ENCODE measurements around the gene MTPN. TPM values are rescaled to one million over a fixed set of nuclear protein-coding genes. Genes with fewer than 3 reads are reported as not detected.

The MTPN gene
- total RNA-seq, 1 donor from 2014 or later: 170 TPM

DNA sequence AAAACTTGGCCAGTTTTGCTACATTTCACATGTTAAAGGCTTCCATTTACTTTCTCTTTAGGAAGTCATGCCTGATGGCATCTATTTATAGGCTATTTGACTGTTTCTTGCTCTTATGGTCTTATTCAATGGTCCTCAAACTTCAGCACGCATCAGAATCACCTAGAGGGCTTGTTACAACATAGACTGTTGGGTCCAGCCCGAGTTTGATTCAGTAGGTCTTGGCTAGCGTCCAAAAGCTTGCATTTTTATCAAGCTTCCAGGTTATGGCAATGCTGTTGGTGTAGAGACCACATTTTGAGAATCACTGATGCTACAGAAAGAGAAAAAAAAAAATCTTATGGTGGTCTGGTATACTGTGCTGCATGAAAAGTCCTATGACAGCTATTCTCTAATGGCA, 51.9 kb downstream of the MTPN start:
- Histone ChIP-seq H3K27ac (no peak overlapping the region), H3K4me2 (no peak overlapping the region), H3K27me3 (no peaks in the 10 kb centered on the region), H2AFZ (replicated peaks) (no peak overlapping the region), H3K36me3 (no peaks in the 10 kb centered on the region), H3K9ac (no peak overlapping the region), H4K20me1 (ENCODE audit: low read depth) (no peaks in the 10 kb centered on the region), H3K9me3 (ENCODE audit: low read depth) (no peaks in the 10 kb centered on the region), H3K4me3 (no peak overlapping the region), H3F3A (ENCODE audit: low read depth) (no peaks in the 10 kb centered on the region), H3K4me1 (peaks cover 12% of the 10 kb centered on the region), H3K79me2 (ENCODE audit: low read depth) (peaks cover 4% of the 10 kb centered on the region)
- H3K4me3 Mint-ChIP-seq: no peak overlapping the region
- TF ChIP-seq EZH2 (IDR thresholded peaks at IDR 0.05) (no peak), EZH2phosphoT487 (IDR thresholded peaks at IDR 0.05) (no peak)
- TF ChIP-seq, protein P1, sequence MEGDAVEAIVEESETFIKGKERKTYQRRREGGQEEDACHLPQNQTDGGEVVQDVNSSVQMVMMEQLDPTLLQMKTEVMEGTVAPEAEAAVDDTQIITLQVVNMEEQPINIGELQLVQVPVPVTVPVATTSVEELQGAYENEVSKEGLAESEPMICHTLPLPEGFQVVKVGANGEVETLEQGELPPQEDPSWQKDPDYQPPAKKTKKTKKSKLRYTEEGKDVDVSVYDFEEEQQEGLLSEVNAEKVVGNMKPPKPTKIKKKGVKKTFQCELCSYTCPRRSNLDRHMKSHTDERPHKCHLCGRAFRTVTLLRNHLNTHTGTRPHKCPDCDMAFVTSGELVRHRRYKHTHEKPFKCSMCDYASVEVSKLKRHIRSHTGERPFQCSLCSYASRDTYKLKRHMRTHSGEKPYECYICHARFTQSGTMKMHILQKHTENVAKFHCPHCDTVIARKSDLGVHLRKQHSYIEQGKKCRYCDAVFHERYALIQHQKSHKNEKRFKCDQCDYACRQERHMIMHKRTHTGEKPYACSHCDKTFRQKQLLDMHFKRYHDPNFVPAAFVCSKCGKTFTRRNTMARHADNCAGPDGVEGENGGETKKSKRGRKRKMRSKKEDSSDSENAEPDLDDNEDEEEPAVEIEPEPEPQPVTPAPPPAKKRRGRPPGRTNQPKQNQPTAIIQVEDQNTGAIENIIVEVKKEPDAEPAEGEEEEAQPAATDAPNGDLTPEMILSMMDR (IDR thresholded peaks at IDR 0.05): no peak
- no peaks in the 10 kb centered on the region for H3K9me3 Mint-ChIP-seq
- peaks cover 9% of the 10 kb centered on the region for H3K36me3 Mint-ChIP-seq
- peaks cover 4% of the 10 kb centered on the region for H3K4me1 Mint-ChIP-seq
- no peaks in the 10 kb centered on the region for H3K27me3 Mint-ChIP-seq (ENCODE audit: insufficient read depth, low read depth)
- no peak for DNase-seq (ENCODE audit: low spot score)
- no peak overlapping the region for H3K27ac Mint-ChIP-seq

DNA sequence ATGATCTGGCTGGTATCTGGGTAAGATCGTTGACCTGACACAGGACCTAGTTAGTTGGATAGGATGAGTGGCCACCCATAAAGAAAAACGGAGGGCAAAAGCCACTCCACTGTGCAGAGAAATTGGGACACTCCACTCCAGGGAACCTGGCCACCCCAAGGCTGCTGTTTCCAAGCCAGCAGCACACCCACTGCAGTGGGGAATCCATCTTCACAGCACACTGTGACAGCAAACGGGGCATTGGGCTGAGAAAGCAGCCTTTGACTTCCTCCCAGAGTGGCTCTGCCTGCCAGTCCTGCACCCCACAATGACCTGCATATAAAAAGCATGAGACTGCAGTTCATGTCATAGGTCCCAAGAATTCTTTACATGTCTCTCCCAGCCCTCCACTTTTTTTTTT, 52.9 kb downstream of the MTPN start:
- Histone ChIP-seq H3K27me3 (no peaks in the 10 kb centered on the region), H3K9ac (no peak overlapping the region), H4K20me1 (ENCODE audit: low read depth) (no peaks in the 10 kb centered on the region), H3K4me2 (no peak overlapping the region), H2AFZ (replicated peaks) (no peak overlapping the region), H3K79me2 (ENCODE audit: low read depth) (peaks cover 4% of the 10 kb centered on the region), H3K36me3 (no peaks in the 10 kb centered on the region), H3K27ac (no peak overlapping the region), H3K4me3 (no peak overlapping the region), H3K9me3 (ENCODE audit: low read depth) (no peaks in the 10 kb centered on the region), H3K4me1 (peaks cover 4% of the 10 kb centered on the region), H3F3A (ENCODE audit: low read depth) (no peaks in the 10 kb centered on the region)
- no peak for DNase-seq (ENCODE audit: low spot score)
- no peak overlapping the region for H3K27ac Mint-ChIP-seq
- no peak overlapping the region for H3K4me3 Mint-ChIP-seq
- H3K4me1 Mint-ChIP-seq: no peaks in the 10 kb centered on the region
- H3K9me3 Mint-ChIP-seq: no peaks in the 10 kb centered on the region
- TF ChIP-seq EZH2 (IDR thresholded peaks at IDR 0.05) (no peak), EZH2phosphoT487 (IDR thresholded peaks at IDR 0.05) (no peak)
- TF ChIP-seq, protein P1 (IDR thresholded peaks at IDR 0.05): no peak
- H3K27me3 Mint-ChIP-seq (ENCODE audit: insufficient read depth, low read depth): peaks cover 3% of the 10 kb centered on the region
- peaks cover 6% of the 10 kb centered on the region for H3K36me3 Mint-ChIP-seq

DNA sequence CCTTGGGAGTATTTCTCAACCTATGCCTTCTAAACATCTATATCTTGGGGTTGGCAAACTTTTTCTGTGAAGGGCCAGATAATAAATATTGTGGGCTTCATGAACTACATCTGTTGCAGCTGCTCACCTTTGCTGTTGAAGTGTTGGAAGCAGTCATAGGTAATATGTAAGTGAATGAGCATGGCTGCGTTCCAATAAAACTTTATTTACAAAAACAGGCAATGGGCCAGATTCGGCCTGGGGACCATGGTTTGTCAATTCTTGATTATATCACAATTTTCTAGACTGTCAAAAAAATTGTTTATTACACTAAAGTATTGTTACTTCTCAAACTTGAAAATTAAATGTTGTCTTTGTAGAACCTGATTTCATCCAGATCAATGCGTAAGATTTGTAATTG, 54.9 kb downstream of the MTPN start:
- no peaks in the 10 kb centered on the region for H3K4me1 Mint-ChIP-seq
- H2AFZ ChIP-seq (replicated peaks): no peak overlapping the region

More for the DNA sequence above, 54.9 kb downstream of the MTPN start:
- Histone ChIP-seq H3K4me1 (no peaks in the 10 kb centered on the region), H3K4me3 (no peak overlapping the region), H3K27me3 (no peaks in the 10 kb centered on the region), H4K20me1 (ENCODE audit: low read depth) (no peaks in the 10 kb centered on the region), H3K4me2 (no peak overlapping the region), H3K9me3 (ENCODE audit: low read depth) (no peaks in the 10 kb centered on the region), H3K9ac (no peak overlapping the region), H3K36me3 (no peaks in the 10 kb centered on the region), H3K27ac (no peak overlapping the region), H3K79me2 (ENCODE audit: low read depth) (no peaks in the 10 kb centered on the region), H3F3A (ENCODE audit: low read depth) (no peaks in the 10 kb centered on the region)
- Mint-ChIP-seq H3K36me3 (peaks cover 6% of the 10 kb centered on the region), H3K4me3 (no peak overlapping the region), H3K9me3 (no peaks in the 10 kb centered on the region), H3K27ac (no peak overlapping the region), H3K27me3 (ENCODE audit: insufficient read depth, low read depth) (peaks cover 3% of the 10 kb centered on the region)
- TF ChIP-seq EZH2phosphoT487 (IDR thresholded peaks at IDR 0.05) (no peak), EZH2 (IDR thresholded peaks at IDR 0.05) (no peak)
- TF ChIP-seq, protein P1 (IDR thresholded peaks at IDR 0.05): no peak
- no peak for DNase-seq (ENCODE audit: low spot score)

All from neural progenitor cell (in vitro differentiated cells).